Astrocyte (in vitro differentiated cells and primary cell): ENCODE measurements around the gene F3. TPM values are rescaled to one million over a fixed set of nuclear protein-coding genes. Genes with fewer than 3 reads are reported as not detected.
"Not testable (repeated sequence)": the region's sequence is repeated elsewhere in the genome, so short reads cannot be mapped to it uniquely, and the experiment has no call there.

Experiments used
- DNase-seq: peaks from one replicate; pipeline ENCODE4 v3.0.0-alpha.2; 2010; ENCODE audit warnings: low read depth
- FAIRE-seq: peaks from 2 replicates; lab custom pipeline; 2011; peaks lifted over from hg19 to GRCh38; lab: Jason Lieb, UNC
- H2AFZ ChIP-seq: 2 replicates; pipeline ENCODE4 v1.6.0; 2012; ENCODE audit warnings: low read depth, low read length, inconsistent platforms
- H3K27ac ChIP-seq: 2 replicates; pipeline ENCODE4 v1.5.1; 2011; ENCODE audit warnings: low read depth, low read length, inconsistent platforms
- H3K27me3 ChIP-seq: 2 replicates; pipeline ENCODE4 v1.6.0; 2011; ENCODE audit warnings: low read length, inconsistent platforms; ENCODE audit not compliant: insufficient read depth
- H3K36me3 ChIP-seq: 2 replicates; pipeline ENCODE4 v1.5.1; 2011; ENCODE audit warnings: low read length, inconsistent platforms; ENCODE audit not compliant: insufficient read depth
- H3K4me1 ChIP-seq: 2 replicates; pipeline ENCODE4 v1.5.1; 2011; ENCODE audit warnings: low read length, inconsistent platforms; ENCODE audit not compliant: insufficient read depth
- H3K4me2 ChIP-seq: 2 replicates; pipeline ENCODE4 v1.6.0; 2012; ENCODE audit warnings: low read length, inconsistent platforms
- H3K4me3 ChIP-seq: 2 replicates; pipeline ENCODE4 v1.5.1; 2011; ENCODE audit warnings: low read depth, mild to moderate bottlenecking, low read length, inconsistent platforms; ENCODE audit not compliant: insufficient read depth
- H3K79me2 ChIP-seq: 2 replicates; pipeline ENCODE4 v1.6.0; 2012; ENCODE audit warnings: mild to moderate bottlenecking, low read length, inconsistent platforms; ENCODE audit not compliant: insufficient read depth
- H3K9ac ChIP-seq: 2 replicates; pipeline ENCODE4 v1.6.0; 2012; ENCODE audit warnings: mild to moderate bottlenecking, low read length, inconsistent platforms
- H3K9me3 ChIP-seq: 2 replicates; pipeline ENCODE4 v1.5.1; 2012; ENCODE audit warnings: low read depth, mild to moderate bottlenecking, low read length, inconsistent platforms; ENCODE audit not compliant: insufficient read depth
- H4K20me1 ChIP-seq: 2 replicates; pipeline ENCODE4 v1.6.0; 2012; ENCODE audit warnings: low read length, inconsistent platforms; ENCODE audit not compliant: insufficient read depth
- H3K27ac Mint-ChIP-seq: one replicate; pipeline ENCODE4 v1.8.0; 2021; ENCODE audit warnings: mild to moderate bottlenecking, mixed read lengths; ENCODE audit not compliant: unreplicated experiment
- H3K27me3 Mint-ChIP-seq: one replicate; pipeline ENCODE4 v1.8.0; 2021; ENCODE audit warnings: low read depth, mixed read lengths; ENCODE audit not compliant: unreplicated experiment
- H3K36me3 Mint-ChIP-seq: one replicate; pipeline ENCODE4 v1.8.0; 2021; ENCODE audit warnings: low read depth, mixed read lengths; ENCODE audit not compliant: unreplicated experiment
- H3K4me1 Mint-ChIP-seq: one replicate; pipeline ENCODE4 v1.8.0; 2021; ENCODE audit warnings: low read depth, mixed read lengths; ENCODE audit not compliant: unreplicated experiment
- H3K4me3 Mint-ChIP-seq: one replicate; pipeline ENCODE4 v1.8.0; 2021; ENCODE audit warnings: mild to moderate bottlenecking, moderate library complexity, mixed read lengths; ENCODE audit not compliant: unreplicated experiment
- H3K9me3 Mint-ChIP-seq: one replicate; pipeline ENCODE4 v1.8.0; 2021; ENCODE audit warnings: mild to moderate bottlenecking, mixed read lengths; ENCODE audit not compliant: unreplicated experiment
- CTCF ChIP-seq: IDR thresholded peaks from 2 replicates; pipeline ENCODE4 v1.5.1; 2011; ENCODE audit warnings: low read depth, mild to moderate bottlenecking, inconsistent platforms, low read length, moderate library complexity; ENCODE audit not compliant: insufficient read depth
- EZH2 ChIP-seq: IDR thresholded peaks from 2 replicates; pipeline ENCODE4 v1.6.1; 2012; ENCODE audit warnings: mild to moderate bottlenecking, low read length, inconsistent platforms; ENCODE audit not compliant: insufficient read depth
- total RNA-seq: library from RNA; stranded (reverse); gene quantifications from 2 replicates; pipeline ENCODE4 v1.2.1, GENCODE V29; 2021

F3 gene
- total RNA-seq, 1 donor from 2014 or later: 36.1 TPM

DNA sequence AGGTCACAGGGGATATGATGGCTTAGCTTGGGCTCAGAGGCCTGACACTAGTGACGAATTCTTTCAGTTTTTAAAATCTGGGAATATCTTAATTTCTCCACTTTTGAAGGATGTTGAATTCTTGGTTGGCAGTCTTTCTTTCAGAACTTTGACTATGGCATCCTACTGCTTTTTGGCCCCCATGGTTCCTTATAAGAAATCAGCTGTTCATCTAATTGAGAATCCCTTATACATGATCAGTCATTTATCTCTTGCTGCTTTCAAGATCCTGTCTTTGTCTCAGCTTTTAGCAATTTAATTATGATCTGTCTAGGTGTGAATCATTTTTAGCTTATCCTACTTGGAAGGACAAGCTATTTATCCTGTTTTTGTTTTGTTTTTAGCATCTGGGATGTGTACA is 31.2 kb upstream of the F3 start:
- no peak for FAIRE-seq
- H3K36me3 ChIP-seq: no peaks in the 10 kb centered on the region
- no peaks in the 10 kb centered on the region for H3K79me2 ChIP-seq
- no peak overlapping the region for H3K27ac Mint-ChIP-seq
- H4K20me1 ChIP-seq: no peaks in the 10 kb centered on the region
- peaks cover 7% of the 10 kb centered on the region for H3K36me3 Mint-ChIP-seq
- no peaks in the 10 kb centered on the region for H3K27me3 ChIP-seq
- H3K9ac ChIP-seq: no peak overlapping the region
- H3K4me3 ChIP-seq: no peak overlapping the region
- TF ChIP-seq EZH2 (no peak), CTCF (no peak)
- H3K4me2 ChIP-seq: no peak overlapping the region
- H3K9me3 Mint-ChIP-seq: peaks cover 25% of the 10 kb centered on the region
- no peaks in the 10 kb centered on the region for H3K4me1 Mint-ChIP-seq
- no peak overlapping the region for H2AFZ ChIP-seq
- no peak overlapping the region for H3K4me3 Mint-ChIP-seq
- no peaks in the 10 kb centered on the region for H3K27me3 Mint-ChIP-seq
- peaks cover 3% of the 10 kb centered on the region for H3K9me3 ChIP-seq
- DNase-seq: no peak
- H3K27ac ChIP-seq: no peak overlapping the region
- no peaks in the 10 kb centered on the region for H3K4me1 ChIP-seq

- not testable (repeated sequence) for H3K4me2 ChIP-seq, H3K27ac ChIP-seq, FAIRE-seq, H3K79me2 ChIP-seq, DNase-seq, H4K20me1 ChIP-seq, H3K4me3 ChIP-seq, H3K27me3 Mint-ChIP-seq, H3K4me1 ChIP-seq, H3K9ac ChIP-seq, H3K36me3 Mint-ChIP-seq, H3K4me1 Mint-ChIP-seq, H3K27ac Mint-ChIP-seq, H3K4me3 Mint-ChIP-seq, H3K27me3 ChIP-seq, H3K9me3 ChIP-seq, H2AFZ ChIP-seq, H3K36me3 ChIP-seq
- H3K9me3 Mint-ChIP-seq: peaks cover 18% of the 10 kb centered on the region
Measured at GRCh38 chr1:94570965-94571364, 29.4 kb upstream of the F3 start.

GRCh38 chr1:94568806-94569205 is 27.2 kb upstream of the F3 start:
- not testable (repeated sequence) for H3K4me1 Mint-ChIP-seq, H3K4me3 Mint-ChIP-seq, H3K4me1 ChIP-seq, H3K27me3 ChIP-seq, H2AFZ ChIP-seq, H3K4me3 ChIP-seq, H3K27me3 Mint-ChIP-seq, H4K20me1 ChIP-seq, H3K27ac ChIP-seq, H3K4me2 ChIP-seq, H3K36me3 ChIP-seq, H3K27ac Mint-ChIP-seq, FAIRE-seq, H3K36me3 Mint-ChIP-seq, H3K9me3 ChIP-seq, H3K79me2 ChIP-seq, H3K9ac ChIP-seq
- peaks cover 15% of the 10 kb centered on the region for H3K9me3 Mint-ChIP-seq
- peak; percentile 6 for DNase-seq

DNA sequence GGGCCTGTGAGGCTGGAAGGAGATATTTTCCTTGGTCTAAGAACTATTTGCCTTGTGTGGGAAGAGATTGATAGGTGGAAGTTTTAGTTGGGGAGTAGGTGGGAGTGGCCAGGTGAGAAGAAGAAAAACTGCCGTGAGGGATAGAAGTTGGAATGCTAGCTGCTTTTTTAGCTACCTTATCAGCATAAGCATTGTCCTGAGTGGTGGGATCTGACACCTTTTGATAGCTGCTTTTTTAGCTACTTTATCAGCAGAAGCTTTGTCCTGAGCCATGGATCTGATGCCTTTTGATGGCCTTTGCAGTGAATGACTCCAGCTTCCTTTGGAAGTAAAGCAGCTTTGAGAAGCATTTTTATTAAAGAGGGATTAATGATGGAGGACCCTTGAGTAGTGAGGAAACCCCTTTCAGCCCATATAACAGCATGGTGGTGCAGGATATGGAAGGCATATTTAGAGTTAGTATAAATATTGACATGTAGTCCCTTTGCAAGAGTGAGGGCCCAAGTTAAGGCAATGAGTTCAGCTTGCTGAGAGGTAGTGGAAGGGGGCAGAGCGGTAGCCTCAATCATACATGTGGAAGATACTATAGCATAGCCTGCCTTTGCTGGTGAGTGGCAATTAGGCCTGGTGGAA is 26.5 kb upstream of the F3 start:
- H3K4me1 ChIP-seq, H3K9me3 ChIP-seq, H3K9ac ChIP-seq, H3K36me3 Mint-ChIP-seq, H4K20me1 ChIP-seq, H3K4me2 ChIP-seq, H2AFZ ChIP-seq, H3K27me3 ChIP-seq, H3K4me1 Mint-ChIP-seq, H3K27me3 Mint-ChIP-seq, H3K27ac Mint-ChIP-seq, H3K4me3 ChIP-seq, H3K79me2 ChIP-seq, FAIRE-seq, H3K4me3 Mint-ChIP-seq, DNase-seq, H3K27ac ChIP-seq, H3K36me3 ChIP-seq: not testable (repeated sequence)
- H3K9me3 Mint-ChIP-seq: peaks cover 14% of the 10 kb centered on the region

- not testable (repeated sequence) for H3K27me3 ChIP-seq, H3K27ac Mint-ChIP-seq, H3K27me3 Mint-ChIP-seq, H3K79me2 ChIP-seq, H3K4me3 ChIP-seq, H3K36me3 ChIP-seq, H2AFZ ChIP-seq, H4K20me1 ChIP-seq, H3K4me1 ChIP-seq, H3K9me3 ChIP-seq, H3K27ac ChIP-seq, H3K4me2 ChIP-seq, H3K4me3 Mint-ChIP-seq, FAIRE-seq, H3K9me3 Mint-ChIP-seq, H3K36me3 Mint-ChIP-seq, DNase-seq, H3K9ac ChIP-seq, H3K4me1 Mint-ChIP-seq
Measured at GRCh38 chr1:94566436-94566835, 24.9 kb upstream of the F3 start.
